GM12878 (cell line): Measurements from ENCODE around the gene PPP1CA. TPM values are rescaled to one million over a fixed set of nuclear protein-coding genes. Genes with fewer than 3 reads are reported as not detected.

ENCODE experiments used
- ATAC-seq: fragments of 200-7000 bp; cut with Tn5 transposase; 3 replicates; pipeline ENCODE4 v1.9.1; 2020; ENCODE audit warnings: mild to moderate bottlenecking, moderate library complexity
- BruUV-seq: library from RNA; stranded (reverse); fragments of 400-500 nt; replicated peaks from 2 replicates; lab custom pipeline; 2021; lab: Mats Ljungman, UMichigan
- CTCF ChIA-PET: fragments of 300-600 bp; sonication (Branson Sonifier 250); formaldehyde crosslinking; extraction: SDS; loops from one replicate; lab custom pipeline; 2021; ENCODE audit warnings: inconsistent platforms; lab: Yijun Ruan, JAX
- POLR2A ChIA-PET: fragments of 350-600 bp; formaldehyde crosslinking; extraction: SDS; loops from one replicate; lab custom pipeline; 2021; ENCODE audit warnings: inconsistent platforms; lab: Charles Lee
- RAD21 ChIA-PET: fragments of 300-600 bp; sonication (Branson Sonifier 250); formaldehyde crosslinking; loops from one replicate; lab custom pipeline; 2023; ENCODE audit warnings: antibody characterized with exemption; ENCODE audit not compliant: unreplicated experiment; lab: Charles Lee
- SMC1A ChIA-PET: fragments of 300-600 bp; sonication (Branson Sonifier 250); formaldehyde crosslinking; loops from one replicate; lab custom pipeline; 2023; ENCODE audit not compliant: unreplicated experiment, uncharacterized antibody; lab: Charles Lee
- DNase-seq: peaks from one replicate; pipeline ENCODE4 v3.0.0-alpha.2; 2011; ENCODE audit warnings: low read depth, low spot score
- FAIRE-seq: peaks from 3 replicates; lab custom pipeline; 2011; peaks lifted over from hg19 to GRCh38; lab: Jason Lieb, UNC
- H2AFZ ChIP-seq: 2 replicates; pipeline ENCODE4 v1.6.0; 2011; ENCODE audit warnings: low read depth, low read length, control low read depth; ENCODE audit not compliant: control insufficient read depth
- H3K27ac ChIP-seq: 2 replicates; pipeline ENCODE4 v1.5.1; 2011; ENCODE audit warnings: control low read depth; ENCODE audit not compliant: control insufficient read depth, insufficient read depth
- H3K27me3 ChIP-seq, 2 experiments: replicated peaks in 1 of 2; 2 replicates each; pipeline versions ENCODE4 v1.6.0 to v1.6.1; 2011; ENCODE audit warnings: low read length in 1 of 2; ENCODE audit not compliant: control insufficient read depth in 2 of 2, insufficient read depth in 2 of 2
- H3K36me3 ChIP-seq, 2 experiments: 2 replicates each; pipeline ENCODE4 v1.5.1; 2011; ENCODE audit warnings: low read length in 1 of 2; ENCODE audit not compliant: control insufficient read depth in 2 of 2, insufficient read depth in 2 of 2
- H3K4me1 ChIP-seq: 2 replicates; pipeline ENCODE4 v1.6.1; 2011; ENCODE audit warnings: mild to moderate bottlenecking, low read length, moderate library complexity, mixed read lengths; ENCODE audit not compliant: control insufficient read depth, insufficient read depth
- H3K4me2 ChIP-seq: 2 replicates; pipeline ENCODE4 v1.6.0; 2011; ENCODE audit warnings: control low read depth; ENCODE audit not compliant: control insufficient read depth, insufficient read depth
- H3K4me3 ChIP-seq: fragments of 200-600 bp; sonication (generic); 2 replicates; pipeline ENCODE4 v1.5.1; 2016
- H3K79me2 ChIP-seq: 2 replicates; pipeline ENCODE4 v1.6.0; 2011; ENCODE audit warnings: low read length; ENCODE audit not compliant: control insufficient read depth, insufficient read depth
- H3K9ac ChIP-seq: 2 replicates; pipeline ENCODE4 v1.8.0; 2011; ENCODE audit warnings: low read length, control low read depth, mixed read lengths; ENCODE audit not compliant: control insufficient read depth, insufficient read depth
- H3K9me3 ChIP-seq: replicated peaks from 3 replicates; pipeline ENCODE4 v1.5.1; 2011; ENCODE audit warnings: mild to moderate bottlenecking, low read length; ENCODE audit not compliant: control insufficient read depth, insufficient read depth
- H4K20me1 ChIP-seq: 2 replicates; pipeline ENCODE4 v1.6.0; 2011; ENCODE audit not compliant: control insufficient read depth, insufficient read depth
- CBFB ChIP-seq: IDR thresholded peaks from 2 replicates; pipeline ENCODE4 v1.6.1; 2016; ENCODE audit warnings: antibody characterized with exemption, low read depth
- ETV6 ChIP-seq, 2 experiments: fragments of 450-650 bp in 1 of 2; IDR thresholded peaks in 1 of 2; conservative IDR thresholded peaks in 1 of 2; 2 replicates each; pipeline ENCODE4 v1.6.1; 2014; ENCODE audit warnings: antibody characterized with exemption in 1 of 2, borderline replicate concordance in 1 of 2, low read depth in 1 of 2, mild to moderate bottlenecking in 1 of 2, moderate library complexity in 1 of 2
- GATAD2B ChIP-seq: fragments of 450-650 bp; conservative IDR thresholded peaks from 2 replicates; pipeline ENCODE4 v1.6.1; 2017; ENCODE audit warnings: low read depth, mild to moderate bottlenecking, moderate library complexity
- IKZF2 ChIP-seq, 2 experiments: fragments of 450-650 bp; IDR thresholded peaks; 2 replicates each; pipeline ENCODE4 v1.6.1; 2017; ENCODE audit warnings: mild to moderate bottlenecking in 2 of 2, moderate library complexity in 2 of 2
- JUNB ChIP-seq: IDR thresholded peaks from 2 replicates; pipeline ENCODE4 v1.6.1; 2016; ENCODE audit warnings: antibody characterized with exemption, mild to moderate bottlenecking
- MLLT1 ChIP-seq: fragments of 450-650 bp; IDR thresholded peaks from 2 replicates; pipeline ENCODE4 v1.6.1; 2016; ENCODE audit warnings: mild to moderate bottlenecking
- NFIC ChIP-seq: IDR thresholded peaks from 2 replicates; pipeline ENCODE4 v1.6.1; 2012; ENCODE audit warnings: low read depth, mild to moderate bottlenecking, inconsistent platforms, low read length, moderate library complexity
- PAX5 ChIP-seq: IDR thresholded peaks from 2 replicates; pipeline ENCODE4 v1.6.1; 2011; ENCODE audit warnings: low read depth, low read length, borderline replicate concordance
- PML ChIP-seq: IDR thresholded peaks from 2 replicates; pipeline ENCODE4 v1.6.1; 2012; ENCODE audit warnings: low read length, inconsistent platforms
- RELB ChIP-seq: fragments of 450-650 bp; IDR thresholded peaks from 2 replicates; pipeline ENCODE4 v1.6.1; 2017; ENCODE audit warnings: low read depth, mild to moderate bottlenecking, moderate library complexity
- SMARCA5 ChIP-seq: fragments of 450-650 bp; IDR thresholded peaks from 2 replicates; pipeline ENCODE4 v1.6.1; 2017; ENCODE audit warnings: mild to moderate bottlenecking
- SMC3 ChIP-seq: IDR thresholded peaks from 2 replicates; pipeline ENCODE4 v1.6.1; 2011; ENCODE audit warnings: low read length, improper control_type of control experiment, borderline replicate concordance
- SP1 ChIP-seq: IDR thresholded peaks from one replicate; pipeline ENCODE4 v1.6.1; 2011; ENCODE audit warnings: low read depth, low read length
- SREBF2 ChIP-seq: IDR thresholded peaks from 2 replicates; pipeline ENCODE4 v1.6.1; 2012; ENCODE audit warnings: mild to moderate bottlenecking, low read length
- STAT3 ChIP-seq: IDR thresholded peaks from 2 replicates; pipeline ENCODE4 v1.6.1; 2011; ENCODE audit warnings: low read depth, low read length, improper control_type of control experiment
- TAF1 ChIP-seq: IDR thresholded peaks from 2 replicates; pipeline ENCODE4 v1.6.1; 2011; ENCODE audit warnings: mild to moderate bottlenecking, low read depth, low read length, borderline replicate concordance
- YY1 ChIP-seq: IDR thresholded peaks from 2 replicates; pipeline ENCODE4 v1.6.1; 2011; ENCODE audit warnings: low read depth, mild to moderate bottlenecking, low read length
- ZNF217 ChIP-seq: fragments of 450-650 bp; IDR thresholded peaks from 2 replicates; pipeline ENCODE4 v1.6.1; 2017; ENCODE audit warnings: antibody characterized with exemption, mild to moderate bottlenecking
- WGBS: methylation state at CpG from one replicate; pipeline ENCODE4 v1.1.6; 2016; ENCODE audit warnings: low lambda C conversion rate; ENCODE audit not compliant: insufficient replicate concordance, insufficient coverage; ENCODE audit errors: missing lambda C conversion rate; 5-methylcytosine and 5-hydroxymethylcytosine counted together
- in situ Hi-C: fragments of 300-500 bp; cut with MboI; formaldehyde crosslinking; loops from 9 replicates; pipeline ENCODE4 v1.14.3; 2018; ENCODE audit warnings: mixed read lengths
- intact Hi-C: fragments of 100-400 bp; cut with micrococcal nuclease; formaldehyde crosslinking; loops from one replicate; pipeline ENCODE4 v1.14.2; 2022; ENCODE audit not compliant: unreplicated experiment
- polyA plus RNA-seq, 11 experiments: library from polyadenylated mRNA; depleted of rRNA in 4 of 11; unstranded in 6 of 11; stranded (reverse) in 5 of 11; fragments of >200 nt; fragmentation: Nextera tagmentation in 4 of 11; fragmentation: Illumina TruSeq in 1 of 11; extraction: Ambion mirVana in 4 of 11; extraction: Trizol in 1 of 11; gene quantifications; 1 replicate in 1 of 11; 2 replicates in 10 of 11; pipeline versions ENCODE4 v1.2.1 to v1.2.3, GENCODE V29; 2011 to 2016; ENCODE audit warnings: inconsistent platforms in 2 of 11, missing spikeins in 2 of 11, low read depth in 1 of 11
- total RNA-seq, 4 experiments: library from RNA; depleted of rRNA in 3 of 4; stranded (reverse); fragments of >200 nt in 3 of 4; fragmentation: Illumina TruSeq in 1 of 4; extraction: Trizol in 1 of 4; gene quantifications; 2 replicates each; pipeline versions ENCODE4 v1.2.1 to v1.2.3, GENCODE V29; 2013 to 2021
- TF ChIP-seq, protein P1 (sequence below): fragments of 450-650 bp; IDR thresholded peaks from 2 replicates; pipeline ENCODE4 v1.6.1; 2017; ENCODE audit warnings: mild to moderate bottlenecking

The PPP1CA gene
- total and polyA plus RNA-seq, 10 of the 15 experiments (the other 5 are each of a cell fraction or from before 2014, with no cell fraction given) = 26.4 to 458 (median 240) TPM

GRCh38 chr11:67408437-67409200 lies 7.0 kb upstream of the PPP1CA start:
- Histone ChIP-seq H3K4me3 (peak overlapping the region; percentile 48; the same call in 1 of the 2 replicates), H3K4me2 (peak overlapping the region; percentile 93), H3K27me3 (no peaks in the 10 kb centered on the region), H3K36me3 (no peaks in the 10 kb centered on the region), H3K4me1 (peaks cover 61% of the 10 kb centered on the region), H3K9me3 (no peaks in the 10 kb centered on the region), H4K20me1 (no peaks in the 10 kb centered on the region), H2AFZ (no peak overlapping the region; the same call in 1 of the 2 replicates), H3K79me2 (peaks cover 24% of the 10 kb centered on the region), H3K9ac (peak overlapping the region; percentile 77; the same call in 1 of the 2 replicates), H3K27ac (peak overlapping the region; percentile 84)
- FAIRE-seq (peak; percentile 31), DNase-seq (no peak), ATAC-seq (peak; percentile 1; the same call in 1 of the 3 replicates)
- BruUV-seq = no TSS peak
- ChIA-PET SMC1A (interaction anchor here (1.3 to 3.1 kb wide), 2 partner anchors 29 to 60 kb away, joined by 3 to 11 read pairs; partner anchors contain the start of genes PTPRCAP and TMEM134), POLR2A (interaction anchor here (0.6 to 3.0 kb wide), 8 partner anchors 9 to 78 kb away, joined by 3 to 12 read pairs (median 6); partner anchors contain the start of genes PTPRCAP, RPS6KB2 and TMEM134), RAD21 (interaction anchor here (0.7 to 2.6 kb wide), 4 partner anchors 29 to 77 kb away, joined by 3 to 18 read pairs (median 3); partner anchors contain the start of gene PTPRCAP), CTCF (interaction anchor here (0.6 to 1.9 kb wide), 6 partner anchors 9 to 61 kb away, joined by 3 to 7 read pairs (median 4); partner anchors contain the start of gene TMEM134)
- intact Hi-C loops = no loop called here
- 19% methylated on average over 18 of the region's 18 CpGs for WGBS
- in situ Hi-C loops = no loop called here
- TF ChIP-seq SMARCA5 (no peak), PAX5 (no peak), YY1 (no peak), SP1 (no peak), JUNB (no peak), MLLT1 (no peak), TAF1 (no peak), CBFB (no peak), GATAD2B (no peak), NFIC (no peak), ZNF217 (no peak), ETV6 (conservative IDR thresholded peaks at IDR 0.05 in 1 of 2, IDR thresholded peaks at IDR 0.05 in 1 of 2; ENCODE audit: borderline replicate concordance in 1 of 2, low read depth in 1 of 2) (no peak), STAT3 (no peak), SREBF2 (no peak), IKZF2 (IDR thresholded peaks at IDR 0.05) (no peak), PML (no peak), RELB (no peak), SMC3 (no peak)
- TF ChIP-seq, protein P1, sequence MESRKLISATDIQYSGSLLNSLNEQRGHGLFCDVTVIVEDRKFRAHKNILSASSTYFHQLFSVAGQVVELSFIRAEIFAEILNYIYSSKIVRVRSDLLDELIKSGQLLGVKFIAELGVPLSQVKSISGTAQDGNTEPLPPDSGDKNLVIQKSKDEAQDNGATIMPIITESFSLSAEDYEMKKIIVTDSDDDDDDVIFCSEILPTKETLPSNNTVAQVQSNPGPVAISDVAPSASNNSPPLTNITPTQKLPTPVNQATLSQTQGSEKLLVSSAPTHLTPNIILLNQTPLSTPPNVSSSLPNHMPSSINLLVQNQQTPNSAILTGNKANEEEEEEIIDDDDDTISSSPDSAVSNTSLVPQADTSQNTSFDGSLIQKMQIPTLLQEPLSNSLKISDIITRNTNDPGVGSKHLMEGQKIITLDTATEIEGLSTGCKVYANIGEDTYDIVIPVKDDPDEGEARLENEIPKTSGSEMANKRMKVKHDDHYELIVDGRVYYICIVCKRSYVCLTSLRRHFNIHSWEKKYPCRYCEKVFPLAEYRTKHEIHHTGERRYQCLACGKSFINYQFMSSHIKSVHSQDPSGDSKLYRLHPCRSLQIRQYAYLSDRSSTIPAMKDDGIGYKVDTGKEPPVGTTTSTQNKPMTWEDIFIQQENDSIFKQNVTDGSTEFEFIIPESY = no peak; the same call in 1 of the 2 replicates
